Activated CD8-positive, alpha-beta memory T cell treated with anti-CD3 and anti-CD28 coated beads for 1 hour (primary cell): Measurements from ENCODE around the gene MEOX2.

Experiments used
- DNase-seq, 2 donors: peaks; one replicate each; pipeline ENCODE4 v3.0.0-alpha.2; 2020; ENCODE audit warnings: low read depth in 1 of 2; ENCODE audit errors: extremely low read depth in 1 of 2

Gene MEOX2

GRCh38 chr7:15566476-15566875 is 120.0 kb downstream of the MEOX2 start:
- no peak for DNase-seq

DNA sequence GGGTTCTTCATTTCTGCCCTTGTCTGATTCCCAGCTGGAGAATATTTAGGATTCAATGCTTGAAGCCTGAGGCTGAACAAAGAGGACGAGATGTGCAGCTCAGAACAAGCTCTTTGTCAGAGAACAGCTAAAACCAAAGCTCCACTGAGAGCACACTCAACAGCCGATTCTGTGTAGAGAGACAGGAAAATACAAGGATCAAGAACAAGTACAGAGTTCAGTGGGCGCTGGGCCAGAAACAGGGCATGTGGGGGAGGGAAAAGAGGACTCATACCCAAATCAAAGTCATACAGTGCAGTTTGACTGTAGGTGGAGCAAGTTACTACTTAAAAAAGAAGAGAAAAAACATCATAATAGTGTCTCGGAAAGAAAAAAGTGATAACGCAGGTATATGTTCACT is 124.6 kb downstream of the MEOX2 start, which contains the start of gene AGMO:
TSS of gene AGMO (minus strand) at position 181 of the 400 bp plus-strand sequence.
- no peak for DNase-seq
